Measurements from ENCODE around the gene DNAJA3.

- TF ChIP-seq YY1 (IDR thresholded peaks at IDR 0.05; ENCODE audit: insufficient read depth, insufficient read length) (no peak), SUZ12 (IDR thresholded peaks at IDR 0.05; ENCODE audit: extremely low read depth, insufficient read depth, insufficient read length) (no peak), ZNF274 (IDR thresholded peaks at IDR 0.05; ENCODE audit: low read depth, low read length) (no peak)
These were observed 32.4 kb upstream of the DNAJA3 start for GRCh38 chr16:4393240-4393600.

Data from NT2/D1 (cell line).